H9 (cell line): ENCODE data around the gene CFAP97D2. TPM values are rescaled to one million over a fixed set of nuclear protein-coding genes. Genes with fewer than 3 reads are reported as not detected.

Experiments used
- DNase-seq: peaks from one replicate; pipeline ENCODE4 v3.0.0-alpha.2; 2017
- H2AFZ ChIP-seq: one replicate; pipeline ENCODE4 v1.6.1; 2013; ENCODE audit warnings: mild to moderate bottlenecking, low read length, control low read depth, moderate library complexity
- H2AK5ac ChIP-seq: 2 replicates; pipeline ENCODE4 v1.6.1; 2013; ENCODE audit warnings: low read length, control low read depth, mixed read lengths; ENCODE audit not compliant: insufficient read length
- H2BK120ac ChIP-seq: one replicate; pipeline ENCODE4 v1.6.1; 2013; ENCODE audit warnings: low read depth, mild to moderate bottlenecking, low read length, control low read depth, inconsistent platforms; ENCODE audit not compliant: poor library complexity, severe bottlenecking
- H2BK12ac ChIP-seq: 2 replicates; pipeline ENCODE4 v1.6.1; 2013; ENCODE audit warnings: low read length, control low read depth, mixed read lengths, low read depth; ENCODE audit not compliant: insufficient read length
- H2BK15ac ChIP-seq: 2 replicates; pipeline ENCODE4 v1.6.1; 2013; ENCODE audit warnings: low read depth, low read length, control low read depth
- H2BK20ac ChIP-seq: one replicate; pipeline ENCODE4 v1.6.1; 2013; ENCODE audit warnings: low read depth, mild to moderate bottlenecking, low read length, control low read depth, inconsistent platforms; ENCODE audit not compliant: poor library complexity, severe bottlenecking
- H2BK5ac ChIP-seq: 2 replicates; pipeline ENCODE4 v1.6.1; 2013; ENCODE audit warnings: low read length, control low read depth, mixed read lengths; ENCODE audit not compliant: insufficient read length
- H3K14ac ChIP-seq: 2 replicates; pipeline ENCODE4 v1.6.1; 2013; ENCODE audit warnings: low read length, control low read depth; ENCODE audit not compliant: insufficient read depth
- H3K18ac ChIP-seq: 2 replicates; pipeline ENCODE4 v1.6.1; 2013; ENCODE audit warnings: low read depth, mild to moderate bottlenecking, mixed read lengths, low read length, control low read depth; ENCODE audit not compliant: insufficient read length
- H3K23ac ChIP-seq: 2 replicates; pipeline ENCODE4 v1.6.1; 2013; ENCODE audit warnings: low read length, control low read depth, mixed read lengths, low read depth; ENCODE audit not compliant: insufficient read length
- H3K23me2 ChIP-seq: 2 replicates; pipeline ENCODE4 v1.6.1; 2013; ENCODE audit warnings: low read depth, mild to moderate bottlenecking, mixed read lengths, low read length, control low read depth; ENCODE audit not compliant: insufficient read length, poor library complexity, severe bottlenecking
- H3K27ac ChIP-seq: 2 replicates; pipeline ENCODE4 v1.5.1; 2013; ENCODE audit warnings: low read length, control low read depth, mixed read lengths, low read depth; ENCODE audit not compliant: insufficient read length
- H3K27me3 ChIP-seq: 2 replicates; pipeline ENCODE4 v1.6.1; 2013; ENCODE audit warnings: low read length, control low read depth, inconsistent platforms; ENCODE audit not compliant: insufficient read depth
- H3K4ac ChIP-seq: 2 replicates; pipeline ENCODE4 v1.6.1; 2013; ENCODE audit warnings: low read depth, mild to moderate bottlenecking, control low read depth, inconsistent platforms, low read length, moderate library complexity
- H3K4me1 ChIP-seq: 2 replicates; pipeline ENCODE4 v1.6.1; 2013; ENCODE audit warnings: low read length, control low read depth, inconsistent platforms; ENCODE audit not compliant: insufficient read depth
- H3K4me2 ChIP-seq: 2 replicates; pipeline ENCODE4 v1.6.1; 2013; ENCODE audit warnings: low read length, control low read depth, mixed read lengths; ENCODE audit not compliant: insufficient read length, insufficient read depth
- H3K56ac ChIP-seq: 2 replicates; pipeline ENCODE4 v1.6.1; 2013; ENCODE audit warnings: low read depth, mild to moderate bottlenecking, mixed read lengths, low read length, control low read depth; ENCODE audit not compliant: insufficient read length
- H3K79me1 ChIP-seq: 2 replicates; pipeline ENCODE4 v1.6.1; 2013; ENCODE audit warnings: low read depth, mild to moderate bottlenecking, moderate library complexity, low read length, control low read depth, inconsistent platforms; ENCODE audit not compliant: insufficient read depth, poor library complexity, severe bottlenecking
- H3K79me2 ChIP-seq: 2 replicates; pipeline ENCODE4 v1.6.1; 2013; ENCODE audit warnings: low read length, control low read depth, inconsistent platforms; ENCODE audit not compliant: insufficient read depth
- H3K9ac ChIP-seq: 2 replicates; pipeline ENCODE4 v1.6.1; 2013; ENCODE audit warnings: low read length, control low read depth, mixed read lengths; ENCODE audit not compliant: insufficient read length; ENCODE audit errors: extremely low read depth
- H3K9me3 ChIP-seq: one replicate; pipeline ENCODE4 v1.6.1; 2013; ENCODE audit warnings: low read depth, low read length, inconsistent platforms; ENCODE audit not compliant: control insufficient read depth
- H3T11ph ChIP-seq: one replicate; pipeline ENCODE4 v1.6.1; 2013; ENCODE audit warnings: mild to moderate bottlenecking, low read length, control low read depth, inconsistent platforms
- H4K20me1 ChIP-seq: one replicate; pipeline ENCODE4 v1.6.1; 2013; ENCODE audit not compliant: control insufficient read depth, insufficient read length, insufficient read depth
- H4K5ac ChIP-seq: 2 replicates; pipeline ENCODE4 v1.6.1; 2013; ENCODE audit warnings: low read depth, mild to moderate bottlenecking, mixed read lengths, low read length, control low read depth; ENCODE audit not compliant: insufficient read length
- H4K8ac ChIP-seq: replicated peaks from 2 replicates; pipeline ENCODE4 v1.6.1; 2013; ENCODE audit warnings: low read length, control low read depth, mixed read lengths, low read depth; ENCODE audit not compliant: insufficient read length
- H4K91ac ChIP-seq: 2 replicates; pipeline ENCODE4 v1.6.1; 2013; ENCODE audit warnings: low read depth, mild to moderate bottlenecking, moderate library complexity, mixed read lengths, low read length, control low read depth; ENCODE audit not compliant: insufficient read length
- H3K27ac Mint-ChIP-seq, 3 experiments: 2 replicates in 2 of 3; 3 replicates in 1 of 3; pipeline ENCODE4 v1.8.0; 2020 to 2021; ENCODE audit warnings: mixed read lengths in 3 of 3, mild to moderate bottlenecking in 1 of 3, moderate library complexity in 1 of 3
- H3K27me3 Mint-ChIP-seq: 2 replicates; pipeline ENCODE4 v1.8.0; 2021; ENCODE audit warnings: low read depth, mild to moderate bottlenecking, moderate library complexity, mixed read lengths
- H3K36me3 Mint-ChIP-seq, 3 experiments: 2 replicates in 2 of 3; 3 replicates in 1 of 3; pipeline ENCODE4 v1.8.0; 2020 to 2021; ENCODE audit warnings: low read depth in 3 of 3, mixed read lengths in 3 of 3; ENCODE audit not compliant: insufficient read depth in 1 of 3
- H3K4me1 Mint-ChIP-seq, 2 experiments: 2 replicates each; pipeline ENCODE4 v1.8.0; 2020; ENCODE audit warnings: mixed read lengths in 2 of 2
- H3K4me3 Mint-ChIP-seq, 2 experiments: 2 replicates in 1 of 2; 3 replicates in 1 of 2; pipeline ENCODE4 v1.8.0; 2020 to 2021; ENCODE audit warnings: mild to moderate bottlenecking in 2 of 2, mixed read lengths in 2 of 2, moderate library complexity in 1 of 2
- H3K9me3 Mint-ChIP-seq, 2 experiments: 2 replicates in 1 of 2; 3 replicates in 1 of 2; pipeline ENCODE4 v1.8.0; 2020; ENCODE audit warnings: mild to moderate bottlenecking in 2 of 2, mixed read lengths in 2 of 2, moderate library complexity in 1 of 2
- WGBS: extraction: QIAGEN DNeasy Blood & Tissue Kit; methylation state at CpG from one replicate; pipeline ENCODE4 v1.1.7; 2013; ENCODE audit warnings: missing lambda C conversion rate, low lambda C conversion rate, mixed read lengths; ENCODE audit not compliant: insufficient read length; ENCODE audit errors: extremely low coverage; 5-methylcytosine and 5-hydroxymethylcytosine counted together
- total RNA-seq: library from RNA; stranded (reverse); gene quantifications from 2 replicates; pipeline ENCODE4 v1.2.1, GENCODE V29; 2021
- TF ChIP-seq, protein P1 (sequence below): fragments of 200-600 bp; sonication (generic); conservative IDR thresholded peaks from 3 replicates; pipeline ENCODE4 v1.8.0; 2021; ENCODE audit warnings: antibody characterized with exemption, mild to moderate bottlenecking

The CFAP97D2 gene
- total RNA-seq, 1 experiment from 2014 or later: not detected

DNA sequence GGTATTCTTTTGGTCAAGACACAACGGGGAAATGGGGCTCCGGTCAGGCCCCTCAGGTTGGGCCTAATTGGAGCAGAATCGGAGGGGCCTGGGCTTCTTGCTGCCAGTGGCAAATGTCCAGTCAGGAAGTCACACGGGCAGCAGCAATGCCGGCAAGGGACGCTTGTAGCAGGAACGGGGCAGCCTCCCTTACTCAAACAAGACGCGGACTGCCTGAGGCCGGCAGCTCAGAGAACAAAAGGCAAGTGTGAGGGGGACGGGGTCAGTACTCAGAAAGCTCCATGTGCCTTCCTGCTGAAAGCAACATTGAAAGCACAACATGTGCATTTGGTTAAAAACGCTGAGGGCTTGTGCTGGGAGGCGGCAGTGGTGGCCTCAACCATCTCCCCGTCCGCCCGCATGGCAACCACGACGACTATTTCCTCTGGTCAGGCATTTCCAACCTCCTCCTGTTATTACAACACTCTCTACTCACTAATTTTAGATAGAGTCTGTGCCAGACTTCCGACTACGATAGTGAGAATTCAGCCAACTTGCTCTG lies 26.2 kb upstream of the CFAP97D2 start:
- no peak overlapping the region for H3K4ac ChIP-seq
- Mint-ChIP-seq H3K36me3 (peaks cover 0 to 4% (median 0%) of the 10 kb centered on the region in 3 experiments; a peak in 1 of 7 replicates), H3K27me3 (peaks cover 11% of the 10 kb centered on the region), H3K4me3 (no peak overlapping the region), H3K4me1 (peaks cover 10 to 12% of the 10 kb centered on the region in 2 experiments), H3K9me3 (no peaks in the 10 kb centered on the region), H3K27ac (no peak overlapping the region)
- DNase-seq: no peak
- no CpG with 5 or more reads among the region's 20 CpGs for WGBS
- no peaks in the 10 kb centered on the region; the same call in 1 of the 2 replicates for H3K4me1 ChIP-seq
- no peak overlapping the region for H2BK120ac ChIP-seq
- no peak overlapping the region for H4K5ac ChIP-seq
- no peak overlapping the region for H3K23ac ChIP-seq
- H3K79me2 ChIP-seq: no peaks in the 10 kb centered on the region
- no peak overlapping the region for H3K56ac ChIP-seq
- no peak overlapping the region for H3K9ac ChIP-seq
- no peak overlapping the region for H2BK12ac ChIP-seq
- H4K8ac ChIP-seq: no peak overlapping the region
- H2BK20ac ChIP-seq: no peak overlapping the region
- no peak overlapping the region for H2AFZ ChIP-seq
- H3K14ac ChIP-seq: no peak overlapping the region
- no peak overlapping the region for H2BK5ac ChIP-seq
- H3K27ac ChIP-seq: no peak overlapping the region
- no peaks in the 10 kb centered on the region for H3K79me1 ChIP-seq
- no peak overlapping the region for H3T11ph ChIP-seq
- no peak overlapping the region for H2BK15ac ChIP-seq
- no peaks in the 10 kb centered on the region for H3K23me2 ChIP-seq
- H2AK5ac ChIP-seq: no peak overlapping the region
- H3K18ac ChIP-seq: no peak overlapping the region
- TF ChIP-seq, protein P1, sequence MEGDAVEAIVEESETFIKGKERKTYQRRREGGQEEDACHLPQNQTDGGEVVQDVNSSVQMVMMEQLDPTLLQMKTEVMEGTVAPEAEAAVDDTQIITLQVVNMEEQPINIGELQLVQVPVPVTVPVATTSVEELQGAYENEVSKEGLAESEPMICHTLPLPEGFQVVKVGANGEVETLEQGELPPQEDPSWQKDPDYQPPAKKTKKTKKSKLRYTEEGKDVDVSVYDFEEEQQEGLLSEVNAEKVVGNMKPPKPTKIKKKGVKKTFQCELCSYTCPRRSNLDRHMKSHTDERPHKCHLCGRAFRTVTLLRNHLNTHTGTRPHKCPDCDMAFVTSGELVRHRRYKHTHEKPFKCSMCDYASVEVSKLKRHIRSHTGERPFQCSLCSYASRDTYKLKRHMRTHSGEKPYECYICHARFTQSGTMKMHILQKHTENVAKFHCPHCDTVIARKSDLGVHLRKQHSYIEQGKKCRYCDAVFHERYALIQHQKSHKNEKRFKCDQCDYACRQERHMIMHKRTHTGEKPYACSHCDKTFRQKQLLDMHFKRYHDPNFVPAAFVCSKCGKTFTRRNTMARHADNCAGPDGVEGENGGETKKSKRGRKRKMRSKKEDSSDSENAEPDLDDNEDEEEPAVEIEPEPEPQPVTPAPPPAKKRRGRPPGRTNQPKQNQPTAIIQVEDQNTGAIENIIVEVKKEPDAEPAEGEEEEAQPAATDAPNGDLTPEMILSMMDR: no peak
- H4K20me1 ChIP-seq: no peaks in the 10 kb centered on the region
- H3K27me3 ChIP-seq: no peaks in the 10 kb centered on the region
- H3K9me3 ChIP-seq: no peaks in the 10 kb centered on the region
- H4K91ac ChIP-seq: no peak overlapping the region
- H3K4me2 ChIP-seq: no peak overlapping the region
